DMS114 treated with DMSO at 0.1 percent for 48 hours (cell line): ENCODE results near the gene GREB1L.
A peak's percentile ranks its signal among the peaks of the same experiment; 100 is the strongest.

Experiments
- DNase-seq: peaks from one replicate; lab custom pipeline; 2025; ENCODE audit not compliant: unreplicated experiment; lab: John Stamatoyannopoulos, UW

The GREB1L gene

GRCh38 chr18:21444465-21445212 lies 202.6 kb downstream of the GREB1L start:
- DNase-seq: peak; percentile 50

DNA sequence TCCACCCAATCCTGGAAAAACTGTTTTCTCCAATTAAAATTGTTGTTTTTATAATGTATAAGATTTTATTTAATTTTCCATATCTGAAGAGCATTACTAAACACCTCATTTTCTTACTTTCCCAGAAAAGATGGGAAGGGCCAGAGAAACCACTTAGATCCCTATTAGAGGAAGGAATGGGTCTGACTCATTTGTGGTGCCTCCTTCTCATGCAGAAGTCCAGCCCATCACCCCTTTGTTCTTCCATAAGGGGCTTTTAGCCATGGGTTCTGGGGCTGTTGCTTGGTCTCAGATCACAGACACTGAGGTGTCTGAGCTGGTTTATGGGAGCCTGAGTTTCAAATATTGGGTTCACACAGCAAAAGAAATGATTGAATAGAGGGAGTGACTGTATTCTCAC lies 206.3 kb downstream of the GREB1L start:
- DNase-seq: no peak

DNA sequence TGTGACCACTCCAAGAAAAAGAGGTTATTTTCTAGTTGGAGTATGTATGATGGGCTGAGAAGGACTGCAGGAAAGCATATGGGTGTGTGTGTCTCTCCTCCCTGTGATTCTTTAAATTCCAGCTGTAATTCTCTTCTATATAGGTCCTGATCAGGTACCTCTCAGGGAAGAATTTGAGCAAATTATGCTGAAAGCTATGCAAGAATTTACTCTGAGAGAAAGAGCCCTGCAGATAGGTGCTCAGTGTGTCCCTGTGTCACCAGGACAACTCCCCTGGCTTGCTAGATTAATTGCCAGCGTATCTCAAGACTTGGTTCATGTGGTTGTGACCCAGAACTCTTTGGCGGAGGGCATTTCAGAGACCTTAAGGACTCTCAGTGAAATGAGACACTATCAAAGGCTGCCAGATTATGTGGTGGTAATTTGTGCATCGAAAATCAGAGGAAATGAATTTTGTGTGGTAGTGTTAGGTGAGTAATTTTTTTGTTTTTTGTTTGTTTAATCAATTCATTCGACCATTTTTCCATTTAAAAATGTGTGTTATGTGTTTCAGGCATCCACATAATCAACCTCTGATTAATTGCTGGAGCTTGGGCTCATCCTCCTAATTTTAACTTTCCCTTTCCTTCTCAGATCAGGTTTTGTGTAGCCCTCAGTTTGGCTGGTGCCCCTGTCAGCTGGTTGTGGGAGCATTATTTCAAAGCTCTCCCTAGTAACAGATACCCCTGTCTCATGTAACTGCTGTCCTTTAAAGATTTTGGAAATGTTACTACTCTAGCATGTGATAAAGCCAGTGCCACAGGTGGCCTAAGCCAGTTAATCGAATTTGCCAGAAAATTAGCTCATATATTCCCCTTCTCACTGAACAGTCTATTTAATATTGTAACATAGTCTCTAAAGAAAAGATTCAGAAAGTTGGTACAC lies 207.6 kb downstream of the GREB1L start:
- DNase-seq: no peak

DNA sequence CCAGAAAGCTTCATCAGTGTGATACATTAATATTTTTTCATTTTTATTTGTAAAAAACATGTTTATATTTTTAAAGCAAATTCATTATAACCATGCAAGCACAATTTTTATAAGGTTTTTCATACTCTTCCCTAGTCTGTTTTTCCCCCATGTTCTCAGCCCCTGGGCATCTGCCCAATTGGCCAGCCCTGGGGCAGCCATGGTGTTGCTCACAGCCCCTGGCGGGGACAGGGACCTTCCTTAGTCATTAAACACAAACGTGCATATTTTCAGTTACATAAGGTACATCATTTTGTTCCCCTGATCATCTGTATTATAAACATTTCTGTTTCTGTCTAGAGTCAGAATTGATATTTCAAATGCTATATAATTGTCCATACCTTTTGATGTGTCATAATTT lies 208.5 kb downstream of the GREB1L start:
- DNase-seq: no peak

- DNase-seq: no peak
Measured at GRCh38 chr18:21450913-21451312, 208.9 kb downstream of the GREB1L start.

DNA sequence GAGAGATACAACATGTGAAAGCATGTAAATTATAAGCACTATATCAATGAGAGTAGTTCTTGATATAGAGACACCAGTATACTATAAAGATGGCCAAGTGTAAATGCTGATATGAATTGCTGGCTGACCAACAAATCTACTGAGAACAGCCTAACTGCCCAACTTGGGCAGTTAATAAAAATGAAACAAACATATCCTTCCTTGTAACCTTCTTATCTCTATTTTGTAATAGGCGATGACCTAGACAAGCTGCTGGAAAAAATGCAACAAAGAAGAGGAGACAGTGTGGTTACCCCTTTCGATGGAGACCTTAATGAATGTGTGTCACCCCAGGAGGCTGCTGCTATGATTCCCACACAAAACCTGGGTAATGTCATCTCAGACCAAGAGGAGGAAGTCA lies 209.8 kb downstream of the GREB1L start:
- no peak for DNase-seq

GRCh38 chr18:21452276-21452780 lies 210.3 kb downstream of the GREB1L start:
- DNase-seq: no peak

DNA sequence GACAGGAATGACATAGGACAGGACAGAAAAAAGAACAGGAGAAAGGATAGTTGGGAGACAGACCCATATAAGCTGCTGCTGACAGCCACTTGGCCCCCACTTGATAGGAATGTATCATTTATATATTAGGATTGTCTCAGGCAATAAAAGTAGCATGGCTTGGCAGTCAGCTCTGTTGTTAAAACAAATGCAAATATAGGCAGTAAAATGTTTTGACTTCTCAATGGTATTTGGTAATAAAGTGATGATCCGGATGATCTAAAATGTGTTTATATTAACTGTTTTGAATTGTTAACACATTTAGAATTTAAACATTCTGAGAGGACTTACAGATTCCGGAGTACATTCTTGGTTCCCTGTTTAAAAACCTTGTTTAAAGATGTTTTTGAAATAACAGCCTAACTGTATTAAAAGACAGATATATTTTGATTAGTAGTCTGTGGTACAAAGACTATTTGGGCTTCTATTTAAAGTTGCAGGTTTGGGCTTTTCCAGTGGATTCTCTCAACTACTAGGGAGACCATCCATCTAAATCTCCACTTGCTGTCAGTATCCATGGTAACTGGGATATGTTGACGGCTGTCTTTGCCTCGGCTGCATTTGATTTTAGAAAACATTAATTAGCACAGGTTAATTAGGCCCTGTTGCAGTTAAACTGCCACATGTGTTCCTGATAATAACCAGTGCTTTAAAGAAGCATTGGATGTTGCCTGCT lies 210.9 kb downstream of the GREB1L start:
- DNase-seq: no peak

DNA sequence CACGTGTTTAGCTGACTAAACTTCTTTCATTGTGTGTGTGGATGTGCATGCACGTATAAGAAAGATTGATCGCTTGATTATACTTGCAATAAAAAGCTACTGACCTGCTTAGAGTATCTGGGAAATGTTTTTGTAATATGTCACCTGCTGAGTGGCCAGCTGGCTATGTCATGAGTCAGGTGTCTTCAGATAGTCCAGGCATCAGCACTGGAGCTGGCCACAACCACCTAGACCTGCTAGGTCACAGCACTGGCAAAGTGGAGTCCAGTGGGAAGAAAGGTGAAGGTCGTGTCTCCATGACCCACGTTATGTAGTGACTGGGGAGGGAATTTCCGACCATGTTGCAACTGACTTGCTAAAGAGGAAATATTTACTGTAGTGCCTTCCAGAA lies 211.5 kb downstream of the GREB1L start:
- no peak for DNase-seq

DNA sequence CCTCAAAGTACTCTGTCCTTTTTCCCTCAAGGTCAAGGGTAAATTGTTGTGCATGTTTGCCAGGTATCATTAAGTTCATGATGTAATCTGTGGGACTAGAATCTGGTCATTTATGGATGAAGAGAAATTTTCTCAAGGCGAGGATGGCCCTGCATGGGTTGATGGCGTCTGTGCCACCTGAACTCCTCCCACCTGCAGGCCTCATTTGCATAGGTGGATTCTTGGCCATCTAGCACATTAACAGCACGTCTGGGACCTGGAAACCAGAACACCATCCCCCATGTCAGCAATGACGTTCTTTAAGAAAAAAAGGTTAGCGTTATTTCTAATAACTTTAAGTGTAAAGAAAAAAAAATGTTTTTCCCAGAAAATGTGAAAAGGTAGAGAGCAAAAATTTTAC lies 212.7 kb downstream of the GREB1L start:
- no peak for DNase-seq

DNA sequence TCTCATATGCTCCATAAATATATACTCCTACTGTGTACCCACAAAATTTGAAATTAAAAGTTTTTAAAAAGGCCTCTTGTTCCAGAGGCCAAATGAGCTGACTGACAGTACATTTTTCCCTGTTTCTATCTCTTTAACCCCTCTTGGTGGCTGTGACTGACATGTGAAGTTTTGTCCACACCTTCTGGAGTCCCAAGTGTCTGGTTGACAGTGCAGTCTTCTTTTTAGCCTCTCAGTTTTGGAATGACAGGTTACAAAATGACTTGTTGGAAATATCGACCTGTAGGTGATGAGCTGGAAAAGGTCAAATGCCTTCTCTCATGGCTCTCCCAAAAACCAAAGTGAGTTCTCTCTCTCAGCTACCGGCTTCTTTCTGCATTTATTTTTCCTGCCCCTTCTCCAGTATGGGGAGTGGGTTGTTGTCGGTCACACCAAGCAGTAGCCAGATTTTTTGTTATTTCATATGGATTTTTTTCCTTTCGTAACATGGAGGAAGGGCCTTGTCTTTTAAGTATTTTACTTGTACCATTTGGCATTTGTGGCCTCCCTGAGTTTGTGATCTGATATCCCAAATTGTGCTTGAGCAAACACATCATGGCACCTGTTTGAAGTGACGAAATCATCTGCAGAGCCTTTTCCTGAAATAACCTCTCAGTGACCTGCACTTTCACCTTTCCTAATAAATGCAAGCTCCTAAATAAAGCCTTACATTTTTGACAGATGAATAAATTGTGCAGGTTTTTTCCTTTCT lies 214.6 kb downstream of the GREB1L start:
- no peak for DNase-seq

- no peak for DNase-seq
Measured at GRCh38 chr18:21457179-21457535, 215.1 kb downstream of the GREB1L start.

GRCh38 chr18:21458310-21458709 lies 216.3 kb downstream of the GREB1L start:
- DNase-seq: no peak

GRCh38 chr18:21458788-21459187 lies 216.8 kb downstream of the GREB1L start:
- no peak for DNase-seq

GRCh38 chr18:21459706-21460286 lies 217.8 kb downstream of the GREB1L start:
- no peak for DNase-seq

GRCh38 chr18:21461460-21461859 lies 219.4 kb downstream of the GREB1L start:
- DNase-seq: no peak

DNA sequence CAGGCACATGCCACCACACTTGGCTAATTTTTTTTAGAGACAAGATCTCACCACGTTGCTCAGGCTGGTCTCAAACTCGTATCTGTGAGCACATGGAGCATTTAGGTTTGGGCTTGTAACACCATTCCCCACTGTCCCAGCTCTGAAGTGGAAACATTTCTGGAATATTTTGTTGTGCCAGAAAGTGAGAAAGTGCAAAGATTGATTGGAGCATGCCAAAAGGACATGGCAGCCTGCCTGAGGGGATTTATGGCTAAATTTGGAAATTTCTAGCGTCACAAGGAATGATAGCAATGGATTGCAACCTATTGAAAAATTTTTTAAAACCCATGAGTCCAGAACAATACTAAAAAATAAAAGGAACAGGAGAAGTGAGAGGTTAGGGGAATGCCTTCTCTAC lies 221.7 kb downstream of the GREB1L start:
- no peak for DNase-seq

- no peak for DNase-seq
Measured at GRCh38 chr18:21468514-21469164, 226.6 kb downstream of the GREB1L start.

- DNase-seq: no peak
Measured at GRCh38 chr18:21472741-21473140, 230.7 kb downstream of the GREB1L start.

DNA sequence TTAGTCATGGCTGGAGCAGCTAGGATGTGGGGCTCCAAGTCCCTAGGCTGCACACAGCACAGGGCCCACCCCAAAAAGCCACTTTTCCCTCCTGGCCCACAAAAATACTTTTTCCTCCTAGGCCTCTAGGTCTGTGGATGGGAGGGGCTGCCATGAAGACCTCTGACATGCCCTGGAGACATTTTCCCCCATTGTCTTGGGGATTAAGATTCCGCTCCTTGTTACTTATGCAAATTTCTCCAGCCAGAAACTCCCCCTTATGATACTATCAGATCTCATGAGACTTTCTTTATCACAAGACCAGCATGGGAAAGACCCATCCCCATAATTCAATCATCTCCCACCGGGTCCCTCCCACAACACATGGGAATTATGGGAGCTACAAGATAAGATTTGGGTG lies 232.6 kb downstream of the GREB1L start:
- DNase-seq: no peak
